ENCODE measurements around the gene KREMEN1.

DNA sequence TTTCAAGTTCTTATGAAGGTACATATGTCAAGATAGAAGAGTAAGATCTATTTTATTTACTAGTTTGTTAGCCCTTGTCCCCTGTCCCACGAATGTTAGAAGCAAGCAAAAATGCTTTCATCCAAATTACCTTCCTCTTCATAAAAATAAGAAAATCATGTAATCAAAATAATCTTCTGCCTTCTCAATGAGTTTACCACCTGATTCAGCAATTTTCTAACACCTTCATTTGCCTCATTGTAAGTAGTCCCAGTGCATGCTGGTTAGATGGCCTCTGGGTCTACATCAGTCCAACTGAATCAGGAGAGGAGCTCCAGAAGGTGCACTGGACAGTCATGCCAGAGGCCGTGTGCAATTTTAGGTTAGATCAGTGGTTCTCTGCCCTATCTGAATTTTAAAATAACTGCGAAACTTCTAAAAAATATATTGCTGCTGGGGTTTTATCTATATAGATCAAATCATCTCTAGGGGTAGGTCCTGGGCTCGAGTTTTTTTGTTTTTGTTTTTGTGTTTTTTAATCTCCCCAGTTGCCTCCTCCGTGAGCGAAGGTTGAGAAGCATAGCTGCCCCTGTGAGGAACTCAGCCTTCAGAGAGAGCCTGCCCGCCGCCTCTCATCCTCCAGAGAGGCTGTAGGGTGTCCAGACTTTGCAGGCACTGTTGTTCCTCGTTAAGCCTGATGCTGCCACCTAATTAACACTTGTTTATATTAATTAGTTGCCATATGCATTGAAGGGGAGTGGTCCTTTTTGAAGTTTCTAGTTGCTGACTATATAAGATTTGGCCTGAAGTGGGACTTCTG, 43.4 kb upstream of the KREMEN1 start:
- TF ChIP-seq, protein P1, sequence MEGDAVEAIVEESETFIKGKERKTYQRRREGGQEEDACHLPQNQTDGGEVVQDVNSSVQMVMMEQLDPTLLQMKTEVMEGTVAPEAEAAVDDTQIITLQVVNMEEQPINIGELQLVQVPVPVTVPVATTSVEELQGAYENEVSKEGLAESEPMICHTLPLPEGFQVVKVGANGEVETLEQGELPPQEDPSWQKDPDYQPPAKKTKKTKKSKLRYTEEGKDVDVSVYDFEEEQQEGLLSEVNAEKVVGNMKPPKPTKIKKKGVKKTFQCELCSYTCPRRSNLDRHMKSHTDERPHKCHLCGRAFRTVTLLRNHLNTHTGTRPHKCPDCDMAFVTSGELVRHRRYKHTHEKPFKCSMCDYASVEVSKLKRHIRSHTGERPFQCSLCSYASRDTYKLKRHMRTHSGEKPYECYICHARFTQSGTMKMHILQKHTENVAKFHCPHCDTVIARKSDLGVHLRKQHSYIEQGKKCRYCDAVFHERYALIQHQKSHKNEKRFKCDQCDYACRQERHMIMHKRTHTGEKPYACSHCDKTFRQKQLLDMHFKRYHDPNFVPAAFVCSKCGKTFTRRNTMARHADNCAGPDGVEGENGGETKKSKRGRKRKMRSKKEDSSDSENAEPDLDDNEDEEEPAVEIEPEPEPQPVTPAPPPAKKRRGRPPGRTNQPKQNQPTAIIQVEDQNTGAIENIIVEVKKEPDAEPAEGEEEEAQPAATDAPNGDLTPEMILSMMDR (IDR thresholded peaks at IDR 0.05; ENCODE audit: low read depth, low read length) = no peak
- no peak for TF ChIP-seq MYC (IDR thresholded peaks at IDR 0.05; ENCODE audit: low read depth, low read length)
- TF ChIP-seq, protein P2, sequence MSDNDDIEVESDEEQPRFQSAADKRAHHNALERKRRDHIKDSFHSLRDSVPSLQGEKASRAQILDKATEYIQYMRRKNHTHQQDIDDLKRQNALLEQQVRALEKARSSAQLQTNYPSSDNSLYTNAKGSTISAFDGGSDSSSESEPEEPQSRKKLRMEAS (IDR thresholded peaks at IDR 0.05; ENCODE audit: low read depth, low read length) = no peak

Measured in NB4 (cell line).